Uterus (tissue), 2 donors: ENCODE data around the gene S100Z.

Experiments
- POLR2A ChIP-seq, 2 donors: fragments of 450-650 bp; IDR thresholded peaks; one replicate each; pipeline ENCODE4 v1.6.1; 2016; ENCODE audit warnings: antibody characterized with exemption in 2 of 2, mild to moderate bottlenecking in 1 of 2, moderate library complexity in 1 of 2
- TF ChIP-seq, protein P1 (sequence below), 4 experiments: fragments of 200-600 bp in 2 of 4; fragments of 450-650 bp in 2 of 4; sonication (generic) in 2 of 4; IDR thresholded peaks; one replicate each; pipeline ENCODE4 v1.5.1; 2016 to 2019; ENCODE audit warnings: antibody characterized with exemption in 4 of 4, mild to moderate bottlenecking in 2 of 4, moderate library complexity in 1 of 4

DNA sequence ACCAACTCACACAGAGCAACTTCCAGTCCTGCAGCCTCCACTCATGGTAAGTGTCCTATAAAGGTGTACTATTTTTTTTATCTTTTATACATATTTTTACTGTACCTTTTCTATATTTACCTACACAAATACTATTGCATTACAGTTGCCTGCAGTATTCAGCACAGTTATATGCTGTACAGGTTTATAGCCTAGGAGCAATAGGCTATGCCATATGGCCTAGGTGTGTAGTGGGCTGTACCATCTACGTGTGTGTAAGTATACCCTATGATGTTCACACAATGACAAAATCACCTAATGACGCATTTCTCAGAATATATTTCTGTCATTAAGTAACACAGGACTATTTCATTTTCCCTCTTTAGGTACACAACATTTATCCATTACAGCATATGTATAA is 16.7 kb downstream of the S100Z start:
- TF ChIP-seq, protein P1, sequence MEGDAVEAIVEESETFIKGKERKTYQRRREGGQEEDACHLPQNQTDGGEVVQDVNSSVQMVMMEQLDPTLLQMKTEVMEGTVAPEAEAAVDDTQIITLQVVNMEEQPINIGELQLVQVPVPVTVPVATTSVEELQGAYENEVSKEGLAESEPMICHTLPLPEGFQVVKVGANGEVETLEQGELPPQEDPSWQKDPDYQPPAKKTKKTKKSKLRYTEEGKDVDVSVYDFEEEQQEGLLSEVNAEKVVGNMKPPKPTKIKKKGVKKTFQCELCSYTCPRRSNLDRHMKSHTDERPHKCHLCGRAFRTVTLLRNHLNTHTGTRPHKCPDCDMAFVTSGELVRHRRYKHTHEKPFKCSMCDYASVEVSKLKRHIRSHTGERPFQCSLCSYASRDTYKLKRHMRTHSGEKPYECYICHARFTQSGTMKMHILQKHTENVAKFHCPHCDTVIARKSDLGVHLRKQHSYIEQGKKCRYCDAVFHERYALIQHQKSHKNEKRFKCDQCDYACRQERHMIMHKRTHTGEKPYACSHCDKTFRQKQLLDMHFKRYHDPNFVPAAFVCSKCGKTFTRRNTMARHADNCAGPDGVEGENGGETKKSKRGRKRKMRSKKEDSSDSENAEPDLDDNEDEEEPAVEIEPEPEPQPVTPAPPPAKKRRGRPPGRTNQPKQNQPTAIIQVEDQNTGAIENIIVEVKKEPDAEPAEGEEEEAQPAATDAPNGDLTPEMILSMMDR (IDR thresholded peaks at IDR 0.05): no peak
- TF ChIP-seq POLR2A (IDR thresholded peaks at IDR 0.05): no peak
